ENCODE measurements around the gene CTSE.

Gene CTSE

DNA sequence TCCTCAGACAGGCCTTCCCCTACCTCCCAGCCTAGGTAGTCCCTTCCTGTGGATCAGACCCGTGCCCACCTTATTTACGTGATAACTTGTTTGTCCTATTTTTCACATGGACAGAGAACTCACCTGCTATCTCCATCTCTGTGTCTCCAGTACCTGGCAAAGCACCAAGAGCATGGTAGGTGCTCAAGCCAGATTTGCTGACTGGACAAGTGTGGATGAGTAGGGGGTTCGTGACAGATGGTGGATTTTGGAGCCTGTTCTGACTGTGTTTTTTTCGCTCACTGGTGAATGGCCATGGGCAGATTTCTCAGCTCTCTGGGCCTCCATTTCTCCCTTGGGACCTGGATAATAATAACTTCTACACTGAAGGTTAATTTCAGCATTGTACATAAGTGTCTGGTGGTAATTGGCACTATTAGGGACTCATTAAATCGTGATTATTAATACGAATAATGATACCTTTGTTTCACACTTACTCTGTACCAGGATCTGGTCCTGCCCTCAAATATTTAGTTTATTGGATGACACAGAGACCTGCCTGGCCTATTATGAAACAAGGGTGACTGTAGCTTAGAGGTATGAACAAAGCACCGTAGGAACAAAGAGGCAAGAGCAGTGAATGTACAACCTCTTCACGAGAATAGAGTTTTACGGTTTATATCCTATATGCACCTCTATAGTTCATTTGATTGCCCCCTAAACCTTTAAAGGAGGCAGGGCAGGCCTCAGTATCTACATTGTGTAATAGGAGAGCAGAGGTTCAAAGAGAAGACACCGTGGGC, 56.0 kb downstream of the CTSE start:
- DNase-seq: no peak

GRCh38 chr1:205965036-205965884, 58.4 kb downstream of the CTSE start:
- DNase-seq: no peak

DNA sequence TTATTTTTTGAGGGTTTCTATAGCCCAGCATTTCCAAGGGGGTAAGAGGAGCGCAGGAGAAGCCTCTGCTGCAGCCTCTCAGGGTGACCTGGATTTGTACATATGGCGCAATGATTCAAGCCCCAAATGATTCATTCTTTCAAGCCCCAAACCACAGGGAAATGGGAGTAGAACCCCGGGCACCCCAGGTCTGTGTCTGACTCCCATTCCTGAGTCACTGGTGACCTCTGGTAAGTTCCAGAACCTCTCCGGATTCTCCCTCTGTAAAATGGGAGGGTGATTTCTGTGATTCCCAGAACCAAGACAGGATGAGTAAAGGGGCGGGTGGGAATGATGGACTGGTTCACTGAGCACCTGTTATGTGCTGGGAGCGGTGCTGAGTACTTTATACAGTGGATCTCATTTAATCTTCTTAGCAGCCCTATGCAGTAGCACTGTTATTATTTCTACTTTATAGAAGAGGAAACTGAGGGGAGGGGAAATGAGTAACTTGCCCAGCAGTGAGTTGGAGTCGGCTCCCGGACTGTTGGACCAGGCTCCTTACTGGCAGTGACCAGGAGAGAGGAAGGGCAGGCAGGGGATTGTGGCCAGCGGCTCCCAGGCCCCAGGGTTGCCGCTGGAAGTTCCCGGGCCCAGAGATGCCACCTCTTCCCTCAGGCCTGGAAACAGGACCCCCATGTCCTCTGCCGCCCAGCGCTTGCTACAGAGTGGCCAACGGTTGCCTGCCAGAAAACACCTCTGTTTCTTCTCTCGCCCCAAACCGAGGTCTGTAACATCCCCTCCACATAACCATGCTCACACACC, 60.1 kb downstream of the CTSE start:
- no peak for DNase-seq

- DNase-seq: no peak
Observed at GRCh38 chr1:205962821-205963221, 60.9 kb downstream of the CTSE start.

GRCh38 chr1:205961991-205962820, 61.5 kb downstream of the CTSE start:
- no peak for DNase-seq

GRCh38 chr1:205961405-205961804, 62.3 kb downstream of the CTSE start:
- no peak for DNase-seq

- no peak for DNase-seq
Observed at GRCh38 chr1:205959789-205960188, 63.9 kb downstream of the CTSE start.

All from CD4-positive, alpha-beta T cell treated with Interleukin-4 for 4 hours (primary cell).